Hematopoietic multipotent progenitor cell treated with erythropoietin and hydrocortisone succinate and interleukin-3 and kit ligand, for 8 days (in vitro differentiated cells): ENCODE measurements around the gene TMEM200C.
A peak's percentile ranks its signal among the peaks of the same experiment; 100 is the strongest.
"Not testable (repeated sequence)": the region's sequence is repeated elsewhere in the genome, so short reads cannot be mapped to it uniquely, and the experiment has no call there.

Experiments used
- DNase-seq: peaks from one replicate; pipeline ENCODE4 v3.0.0-alpha.2; 2015

Gene TMEM200C

GRCh38 chr18:5891854-5892215, 3.5 kb downstream of the TMEM200C start:
- DNase-seq: no peak

DNA sequence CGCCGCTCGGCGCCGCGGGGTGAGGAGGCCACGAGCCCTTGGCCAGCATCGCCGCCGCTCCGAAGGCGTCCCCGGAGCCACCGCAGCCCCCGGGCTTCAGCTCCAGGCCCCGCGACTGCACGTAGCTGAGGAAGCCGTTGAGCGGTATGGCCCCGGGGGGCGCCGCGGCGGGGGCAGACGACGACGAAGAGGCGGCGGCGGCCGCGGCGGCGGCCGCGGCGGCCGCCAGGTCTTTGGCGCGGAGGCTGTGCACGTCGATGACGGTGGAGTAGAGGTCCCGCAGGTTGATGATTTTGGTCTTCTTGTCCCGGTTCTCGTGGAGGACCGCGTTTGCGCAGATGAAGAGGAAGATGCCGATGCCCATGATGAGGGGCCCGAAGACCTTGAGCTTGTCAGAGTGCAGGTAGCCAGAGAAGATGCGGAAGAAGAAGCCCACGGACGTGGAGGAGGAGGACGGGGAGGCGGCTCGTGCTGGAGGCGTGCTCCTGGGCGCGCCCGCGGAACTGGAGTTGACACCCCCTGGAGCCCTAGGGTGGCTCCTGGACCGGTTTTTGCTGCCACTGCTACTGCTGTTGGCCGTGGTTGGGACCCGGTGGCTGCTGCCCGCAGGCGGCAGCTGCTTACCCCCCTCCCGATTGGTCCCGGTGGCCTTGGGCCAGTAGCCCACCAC, 4.0 kb downstream of the TMEM200C start:
- no peak for DNase-seq

- peak; percentile 11 for DNase-seq
Measured at GRCh38 chr18:5890331-5891183, 4.8 kb downstream of the TMEM200C start.

- no peak for DNase-seq
Measured at GRCh38 chr18:5885361-5885760, 10.0 kb downstream of the TMEM200C start.

- no peak for DNase-seq
Measured at GRCh38 chr18:5884375-5884774, 10.9 kb downstream of the TMEM200C start.

DNA sequence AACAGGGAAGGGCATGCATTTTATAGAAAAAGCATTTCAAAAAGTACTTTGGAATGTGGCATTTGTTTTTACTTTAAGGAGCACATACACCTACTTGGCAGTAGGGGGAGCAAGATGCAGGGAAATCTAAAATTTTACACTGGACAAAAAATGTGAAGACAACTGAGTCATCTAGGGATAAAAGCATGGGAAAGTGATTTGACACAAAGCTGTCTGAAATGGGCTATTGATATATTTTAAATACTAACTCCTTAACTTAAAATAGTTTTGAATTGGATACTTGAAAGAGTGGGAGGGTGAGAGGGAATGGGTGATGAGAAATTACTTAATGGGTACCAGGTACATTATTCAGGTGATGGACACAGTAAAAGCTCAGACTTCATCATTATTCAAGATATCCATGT, 15.8 kb downstream of the TMEM200C start:
- peak; percentile 21 for DNase-seq

DNA sequence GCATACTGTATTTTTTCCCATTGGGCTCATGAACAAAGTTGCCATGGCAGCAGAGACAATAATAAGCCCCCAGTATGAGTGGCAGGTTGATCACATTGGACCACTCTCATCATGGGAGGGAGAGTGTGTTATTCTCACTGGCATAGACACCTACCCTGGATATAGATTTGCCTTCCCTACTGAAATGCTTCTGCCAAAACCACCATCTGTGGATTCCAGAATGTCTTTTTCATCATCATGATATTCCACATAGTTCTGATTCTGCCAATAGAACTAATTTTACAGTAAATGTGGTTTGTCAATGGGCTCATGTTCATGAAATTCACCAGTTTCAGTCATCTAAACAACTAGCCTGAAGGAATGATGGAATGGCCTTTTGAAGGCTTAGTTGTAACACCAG, 18.4 kb downstream of the TMEM200C start:
- DNase-seq: no peak

DNA sequence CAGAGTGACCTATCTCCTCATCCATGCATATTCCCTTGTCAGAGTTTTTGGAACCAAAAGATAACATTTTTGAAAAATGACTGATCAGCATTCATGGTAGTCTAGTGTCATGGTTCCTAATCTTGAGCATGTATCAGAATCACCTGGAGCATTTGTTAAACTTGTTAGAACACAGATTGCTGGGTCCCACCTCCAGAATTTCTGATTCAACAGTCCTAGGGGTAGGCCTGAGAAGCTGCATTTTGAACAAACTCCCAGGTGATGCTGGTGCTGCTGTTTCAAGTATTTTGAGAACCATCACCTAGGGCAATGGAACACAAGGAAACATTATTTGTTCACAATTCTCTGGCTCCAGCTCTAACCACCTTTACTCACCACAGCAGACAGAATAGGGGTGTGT, 21.0 kb downstream of the TMEM200C start:
- no peak for DNase-seq

- DNase-seq: no peak
Measured at GRCh38 chr18:5872886-5873285, 22.4 kb downstream of the TMEM200C start.

- DNase-seq: no peak
Measured at GRCh38 chr18:5871426-5871825, 23.9 kb downstream of the TMEM200C start.

GRCh38 chr18:5868218-5868854, 27.0 kb downstream of the TMEM200C start:
- DNase-seq: peak; percentile 84

DNA sequence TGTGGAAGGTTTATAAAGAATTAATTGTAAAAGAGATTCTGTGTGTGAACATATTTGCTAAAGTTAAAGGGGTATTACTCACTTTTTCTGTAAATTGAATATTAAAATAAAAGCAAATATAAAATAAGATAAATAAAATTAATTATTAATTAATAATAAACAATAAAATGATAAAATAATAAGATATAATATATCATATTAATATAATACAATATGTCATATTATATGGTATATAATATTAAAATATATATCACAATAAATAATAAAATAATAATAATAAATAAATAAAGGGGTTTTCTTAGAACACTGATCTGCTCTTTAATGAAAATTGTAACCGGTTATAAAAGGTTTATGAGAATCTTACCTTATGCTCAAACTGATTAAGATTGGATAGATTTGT, 29.8 kb downstream of the TMEM200C start:
- no peak for DNase-seq

DNA sequence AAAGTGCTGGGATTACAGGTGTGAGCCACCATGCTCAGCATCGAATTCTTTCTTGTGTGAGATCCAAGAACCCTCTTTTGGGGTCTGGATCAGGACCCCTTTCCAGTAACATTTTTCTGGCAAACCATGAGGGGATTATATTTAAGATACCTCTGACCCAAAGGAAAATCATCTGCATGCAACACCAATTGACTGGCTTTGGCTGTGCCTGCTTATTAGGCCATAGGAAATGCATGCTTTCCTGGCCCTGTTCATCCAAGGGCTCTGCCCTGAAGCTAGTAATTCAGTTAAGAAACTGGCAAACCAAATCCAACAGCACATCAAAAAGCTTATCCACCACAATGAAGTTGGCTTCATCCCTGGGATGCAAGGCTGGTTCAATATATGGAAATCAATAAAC, 33.2 kb downstream of the TMEM200C start:
- not testable (repeated sequence) for DNase-seq

- no peak for DNase-seq
Measured at GRCh38 chr18:5857180-5857579, 38.1 kb downstream of the TMEM200C start.

DNA sequence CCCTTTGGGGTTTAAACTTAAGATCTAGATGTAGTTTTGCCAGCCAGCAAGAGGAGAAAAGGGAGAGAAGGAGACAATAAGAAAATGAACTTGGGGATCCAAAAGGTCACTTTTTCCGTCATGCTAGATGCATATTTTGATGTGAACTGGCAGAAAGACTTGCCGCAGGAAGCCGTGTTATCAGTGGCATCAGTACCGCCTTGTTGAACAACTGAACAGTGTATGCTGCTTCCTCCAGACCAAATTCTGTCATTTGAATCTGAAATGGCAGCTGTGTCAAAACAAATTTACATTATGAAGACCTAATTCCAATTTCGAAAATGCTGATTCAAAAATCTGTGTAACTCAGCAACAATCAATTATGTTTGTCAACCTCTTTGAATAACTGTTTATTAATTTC, 42.1 kb downstream of the TMEM200C start:
- no peak for DNase-seq

GRCh38 chr18:5851998-5852397, 43.3 kb downstream of the TMEM200C start:
- no peak for DNase-seq

DNA sequence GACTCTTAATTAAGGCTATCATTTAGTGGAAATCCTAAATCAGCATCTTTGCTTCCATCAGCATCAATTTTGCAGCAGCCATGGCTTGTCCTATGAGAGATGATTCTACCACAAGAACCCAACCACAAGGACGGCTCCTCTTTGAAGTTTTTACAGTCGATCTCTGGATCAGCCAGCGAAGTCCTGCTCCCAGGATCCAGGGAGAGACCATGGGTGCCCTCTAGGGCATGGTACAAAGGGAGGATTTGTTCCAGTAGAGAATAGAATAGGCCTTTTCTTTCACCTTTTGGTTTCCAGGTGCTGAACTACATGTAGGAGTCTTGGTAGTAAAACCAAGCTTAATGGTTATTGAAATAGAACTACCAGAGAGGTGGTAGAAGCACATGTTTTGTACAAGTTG, 52.7 kb downstream of the TMEM200C start:
- DNase-seq: no peak

DNA sequence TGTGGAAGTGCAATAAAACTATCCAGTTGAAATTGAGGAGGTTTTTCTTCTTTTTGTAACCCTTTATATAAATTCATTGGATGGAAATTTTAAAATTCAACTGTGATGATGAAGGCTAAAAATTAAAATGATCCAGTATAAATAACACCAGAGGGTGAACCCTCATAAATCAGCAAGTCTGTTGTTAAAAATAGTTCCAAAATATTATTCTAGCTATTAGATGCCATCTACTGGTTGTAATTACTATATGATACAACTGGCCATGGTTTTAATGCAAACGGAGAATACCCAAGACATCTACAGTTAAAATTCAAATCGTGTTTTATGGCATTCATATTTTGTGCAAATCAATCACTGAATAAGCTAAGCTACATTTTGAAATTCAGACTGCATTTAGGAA, 53.8 kb downstream of the TMEM200C start:
- no peak for DNase-seq

GRCh38 chr18:5840547-5840946, 54.8 kb downstream of the TMEM200C start:
- DNase-seq: no peak

GRCh38 chr18:5840025-5840424, 55.3 kb downstream of the TMEM200C start:
- DNase-seq: no peak

DNA sequence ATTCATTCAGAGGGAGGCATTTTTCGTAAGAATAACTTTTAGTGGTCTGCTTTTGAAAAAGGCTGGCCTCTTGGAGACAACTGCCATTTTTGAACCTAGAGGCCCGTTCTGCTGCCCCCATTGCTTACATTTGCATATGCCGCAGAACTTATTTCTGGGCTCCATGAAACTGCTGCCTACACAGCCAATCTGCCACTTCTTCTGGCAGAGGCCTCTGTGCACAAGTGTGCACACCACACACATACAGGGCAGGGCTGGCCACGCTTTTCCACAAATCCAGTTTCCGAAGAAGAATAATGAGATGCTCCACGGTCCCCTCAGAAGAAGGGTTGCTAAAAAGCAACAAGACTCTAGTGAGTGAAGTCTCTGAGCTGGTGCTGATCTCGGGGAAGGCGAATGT, 56.2 kb downstream of the TMEM200C start:
- DNase-seq: no peak
